Caco-2 (cell line): ENCODE measurements around the gene SLC14A1. TPM values are rescaled to one million over a fixed set of nuclear protein-coding genes. Genes with fewer than 3 reads are reported as not detected.

ENCODE experiments used
- BruUV-seq: library from RNA; stranded (reverse); fragments of 400-500 nt; replicated peaks from 2 replicates; lab custom pipeline; 2021; lab: Mats Ljungman, UMichigan
- CTCF ChIA-PET: fragments of 300-600 bp; sonication (Branson Sonifier 250); formaldehyde crosslinking; loops from one replicate; lab custom pipeline; 2022; ENCODE audit warnings: antibody characterized with exemption; lab: Charles Lee
- POLR2A ChIA-PET: fragments of 300-600 bp; sonication (Branson Sonifier 250); formaldehyde crosslinking; loops from one replicate; lab custom pipeline; 2022; ENCODE audit warnings: antibody characterized with exemption; lab: Charles Lee
- DNase-seq, 2 experiments: peaks; one replicate each; pipeline versions ENCODE4 v3.0.0 to v3.0.0-alpha.2; 2020 to 2022
- H3K27me3 ChIP-seq: replicated peaks from 2 replicates; pipeline ENCODE4 v1.6.0; 2011; ENCODE audit warnings: low read length; ENCODE audit not compliant: control insufficient read depth, insufficient read depth
- H3K36me3 ChIP-seq: 2 replicates; pipeline ENCODE4 v1.5.1; 2011; ENCODE audit warnings: low read length; ENCODE audit not compliant: control insufficient read depth, insufficient read depth
- H3K4me1 ChIP-seq: fragments of 250-450 bp; sonication (Bioruptor Pico); 2 replicates; pipeline ENCODE4 v1.5.1; 2020; ENCODE audit warnings: mild to moderate bottlenecking
- H3K4me3 ChIP-seq: 2 replicates; pipeline ENCODE4 v1.5.1; 2011; ENCODE audit warnings: low read depth, mild to moderate bottlenecking, control low read depth, low read length
- H3K9me3 ChIP-seq: fragments of 250-450 bp; sonication (Bioruptor Pico); 2 replicates; pipeline ENCODE4 v1.5.1; 2020; ENCODE audit warnings: mild to moderate bottlenecking, moderate library complexity
- H3K27ac Mint-ChIP-seq: one replicate; pipeline ENCODE4 v1.8.0; 2022; ENCODE audit warnings: mixed read lengths; ENCODE audit not compliant: unreplicated experiment
- H3K27me3 Mint-ChIP-seq: one replicate; pipeline ENCODE4 v1.8.0; 2022; ENCODE audit warnings: mixed read lengths; ENCODE audit not compliant: insufficient read depth, unreplicated experiment
- H3K36me3 Mint-ChIP-seq: one replicate; pipeline ENCODE4 v1.8.0; 2022; ENCODE audit warnings: mild to moderate bottlenecking, mixed read lengths; ENCODE audit not compliant: insufficient read depth, unreplicated experiment
- H3K4me1 Mint-ChIP-seq: one replicate; pipeline ENCODE4 v1.8.0; 2022; ENCODE audit warnings: low read depth, mixed read lengths; ENCODE audit not compliant: unreplicated experiment
- H3K4me3 Mint-ChIP-seq: one replicate; pipeline ENCODE4 v1.8.0; 2022; ENCODE audit warnings: mild to moderate bottlenecking, moderate library complexity, mixed read lengths; ENCODE audit not compliant: unreplicated experiment
- H3K9me3 Mint-ChIP-seq: one replicate; pipeline ENCODE4 v1.8.0; 2022; ENCODE audit warnings: mixed read lengths; ENCODE audit not compliant: unreplicated experiment
- CTCF ChIP-seq, 2 experiments: fragments of 200-600 bp in 1 of 2; IDR thresholded peaks; 1 replicate in 1 of 2; 2 replicates in 1 of 2; pipeline versions ENCODE4 v1.5.1 to v1.8.0; 2011 to 2022; ENCODE audit warnings: antibody characterized with exemption in 1 of 2, control low read depth in 1 of 2, inconsistent platforms in 1 of 2, low read depth in 1 of 2, low read length in 1 of 2, mild to moderate bottlenecking in 1 of 2, moderate library complexity in 1 of 2; ENCODE audit not compliant: insufficient read depth in 1 of 2, severe bottlenecking in 1 of 2, unreplicated experiment in 1 of 2
- intact Hi-C: fragments of 100-400 bp; cut with micrococcal nuclease; formaldehyde crosslinking; loops from one replicate; pipeline ENCODE4 v1.10.0; 2022; ENCODE audit not compliant: unreplicated experiment
- total RNA-seq: library from RNA; stranded (reverse); gene quantifications from 2 replicates; pipeline ENCODE4 v1.2.3, GENCODE V29; 2022

Gene SLC14A1
- total RNA-seq, 1 experiment from 2014 or later: not detected

- Histone ChIP-seq H3K4me1 (no peaks in the 10 kb centered on the region), H3K27me3 (no peaks in the 10 kb centered on the region), H3K9me3 (no peaks in the 10 kb centered on the region), H3K36me3 (no peaks in the 10 kb centered on the region), H3K4me3 (no peak overlapping the region)
- CTCF ChIA-PET: no interaction called here
- BruUV-seq: no TSS peak
- peak; percentile 56 to 64 for TF ChIP-seq CTCF (IDR thresholded peaks at IDR 0.05; ENCODE audit: insufficient read depth in 1 of 2, low read depth in 1 of 2, low read length in 1 of 2, severe bottlenecking in 1 of 2, unreplicated experiment in 1 of 2)
- peak; percentile 58 to 73 for DNase-seq
- no peaks in the 10 kb centered on the region for H3K4me1 Mint-ChIP-seq
- H3K27me3 Mint-ChIP-seq: no peaks in the 10 kb centered on the region
- H3K27ac Mint-ChIP-seq: no peak overlapping the region
- POLR2A ChIA-PET: no interaction called here
- intact Hi-C loops: loop anchor here (1.0 kb wide), 3 partner anchors 148 to 219 kb away; no protein-coding TSS in a partner anchor
- no peak overlapping the region for H3K4me3 Mint-ChIP-seq
- no peaks in the 10 kb centered on the region for H3K9me3 Mint-ChIP-seq
- no peaks in the 10 kb centered on the region for H3K36me3 Mint-ChIP-seq
Measured at GRCh38 chr18:45690975-45691815, 32.8 kb upstream of the SLC14A1 start.

DNA sequence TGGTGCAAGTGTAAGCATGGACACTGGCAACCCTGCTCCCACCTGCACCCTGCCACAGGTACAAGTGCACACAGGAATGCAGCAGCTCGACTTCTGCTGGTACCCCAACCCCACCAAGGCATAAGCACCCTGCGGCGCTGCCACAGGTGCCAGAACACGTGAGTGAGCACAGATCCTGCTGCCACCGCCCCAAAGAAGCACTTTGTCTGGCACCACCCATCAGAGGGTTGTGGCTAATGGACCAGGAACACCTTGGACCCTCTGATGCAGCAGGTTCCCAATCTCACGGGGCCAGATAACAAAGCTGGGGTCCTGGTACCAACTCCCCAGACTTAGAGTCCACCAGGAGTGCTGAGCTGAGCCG lies 32.2 kb upstream of the SLC14A1 start:
- no peaks in the 10 kb centered on the region for H3K4me1 ChIP-seq
- POLR2A ChIA-PET: no interaction called here
- no peak overlapping the region for H3K27ac Mint-ChIP-seq
- no peak overlapping the region for H3K4me3 Mint-ChIP-seq
- H3K36me3 ChIP-seq: no peaks in the 10 kb centered on the region
- intact Hi-C loops: loop anchor here (1.0 kb wide), 3 partner anchors 148 to 219 kb away; no protein-coding TSS in a partner anchor
- no TSS peak for BruUV-seq
- TF ChIP-seq CTCF (IDR thresholded peaks at IDR 0.05; ENCODE audit: insufficient read depth in 1 of 2, low read depth in 1 of 2, low read length in 1 of 2, severe bottlenecking in 1 of 2, unreplicated experiment in 1 of 2): no peak
- no peaks in the 10 kb centered on the region for H3K4me1 Mint-ChIP-seq
- no peaks in the 10 kb centered on the region for H3K36me3 Mint-ChIP-seq
- no peak overlapping the region for H3K4me3 ChIP-seq
- CTCF ChIA-PET: no interaction called here
- no peak for DNase-seq
- no peaks in the 10 kb centered on the region for H3K27me3 Mint-ChIP-seq
- H3K9me3 Mint-ChIP-seq: no peaks in the 10 kb centered on the region
- H3K27me3 ChIP-seq: no peaks in the 10 kb centered on the region
- no peaks in the 10 kb centered on the region for H3K9me3 ChIP-seq

- H3K9me3 Mint-ChIP-seq: peaks cover 17% of the 10 kb centered on the region
- BruUV-seq: no TSS peak
- no peak overlapping the region for H3K4me3 ChIP-seq
Measured at GRCh38 chr18:45702708-45703265, 21.2 kb upstream of the SLC14A1 start.

More at GRCh38 chr18:45702708-45703265, 21.2 kb upstream of the SLC14A1 start:
- Histone ChIP-seq H3K27me3 (no peaks in the 10 kb centered on the region), H3K36me3 (no peaks in the 10 kb centered on the region), H3K9me3 (no peaks in the 10 kb centered on the region), H3K4me1 (0 out of 2 replicates have a peak, but pooled peaks cover 3% of the 10 kb centered on the region)
- intact Hi-C loops: no loop called here
- no peak for DNase-seq
- H3K27ac Mint-ChIP-seq: no peak overlapping the region
- POLR2A ChIA-PET: no interaction called here
- H3K36me3 Mint-ChIP-seq: no peaks in the 10 kb centered on the region
- no peaks in the 10 kb centered on the region for H3K4me1 Mint-ChIP-seq
- no peak overlapping the region for H3K4me3 Mint-ChIP-seq
- no peaks in the 10 kb centered on the region for H3K27me3 Mint-ChIP-seq
- CTCF ChIA-PET: no interaction called here
- no peak for TF ChIP-seq CTCF (IDR thresholded peaks at IDR 0.05; ENCODE audit: insufficient read depth in 1 of 2, low read depth in 1 of 2, low read length in 1 of 2, severe bottlenecking in 1 of 2, unreplicated experiment in 1 of 2)
